ENCODE measurements around the gene ZNF837.

ZNF837 gene

GRCh38 chr19:58334691-58335249, 46.1 kb downstream of the ZNF837 start:
- DNase-seq (ENCODE audit: extremely low read depth, insufficient read length) = no peak
- Histone ChIP-seq H3K27me3 (replicated peaks; ENCODE audit: control insufficient read depth, insufficient read depth, low read length) (no peaks in the 10 kb centered on the region), H3K36me3 (ENCODE audit: control insufficient read depth, insufficient read depth, low read length) (peaks cover 23% of the 10 kb centered on the region), H3K4me3 (replicated peaks; ENCODE audit: low read depth, low read length) (no peak overlapping the region)
- TF ChIP-seq, protein P1, sequence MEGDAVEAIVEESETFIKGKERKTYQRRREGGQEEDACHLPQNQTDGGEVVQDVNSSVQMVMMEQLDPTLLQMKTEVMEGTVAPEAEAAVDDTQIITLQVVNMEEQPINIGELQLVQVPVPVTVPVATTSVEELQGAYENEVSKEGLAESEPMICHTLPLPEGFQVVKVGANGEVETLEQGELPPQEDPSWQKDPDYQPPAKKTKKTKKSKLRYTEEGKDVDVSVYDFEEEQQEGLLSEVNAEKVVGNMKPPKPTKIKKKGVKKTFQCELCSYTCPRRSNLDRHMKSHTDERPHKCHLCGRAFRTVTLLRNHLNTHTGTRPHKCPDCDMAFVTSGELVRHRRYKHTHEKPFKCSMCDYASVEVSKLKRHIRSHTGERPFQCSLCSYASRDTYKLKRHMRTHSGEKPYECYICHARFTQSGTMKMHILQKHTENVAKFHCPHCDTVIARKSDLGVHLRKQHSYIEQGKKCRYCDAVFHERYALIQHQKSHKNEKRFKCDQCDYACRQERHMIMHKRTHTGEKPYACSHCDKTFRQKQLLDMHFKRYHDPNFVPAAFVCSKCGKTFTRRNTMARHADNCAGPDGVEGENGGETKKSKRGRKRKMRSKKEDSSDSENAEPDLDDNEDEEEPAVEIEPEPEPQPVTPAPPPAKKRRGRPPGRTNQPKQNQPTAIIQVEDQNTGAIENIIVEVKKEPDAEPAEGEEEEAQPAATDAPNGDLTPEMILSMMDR (IDR thresholded peaks at IDR 0.05; ENCODE audit: insufficient read depth, low read length, poor library complexity, severe bottlenecking) = no peak

DNA sequence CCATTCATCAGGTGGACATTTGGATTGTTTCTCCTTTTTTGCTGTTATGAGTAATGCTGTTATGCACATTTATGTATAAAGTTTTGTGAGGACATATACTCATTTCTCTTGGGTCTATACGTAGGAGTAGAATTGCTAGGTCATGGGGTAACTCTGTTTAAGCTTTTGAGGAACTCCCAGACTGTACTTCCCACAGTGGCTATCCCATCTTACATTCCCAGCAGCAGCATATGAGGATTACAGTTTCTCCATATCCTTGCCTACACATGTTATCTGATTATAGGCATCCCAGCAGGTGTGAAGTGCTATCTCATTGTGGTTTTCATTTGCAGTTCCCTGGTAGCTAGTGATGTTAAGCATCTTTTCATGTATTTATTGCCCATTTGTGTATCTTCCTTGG, 48.1 kb downstream of the ZNF837 start:
- TF ChIP-seq, protein P1 (IDR thresholded peaks at IDR 0.05; ENCODE audit: insufficient read depth, low read length, poor library complexity, severe bottlenecking) = no peak
- no peaks in the 10 kb centered on the region for H3K27me3 ChIP-seq (replicated peaks; ENCODE audit: control insufficient read depth, insufficient read depth, low read length)
- H3K36me3 ChIP-seq (ENCODE audit: control insufficient read depth, insufficient read depth, low read length) = peaks cover 9% of the 10 kb centered on the region
- H3K4me3 ChIP-seq (replicated peaks; ENCODE audit: low read depth, low read length) = no peak overlapping the region
- no peak for DNase-seq (ENCODE audit: extremely low read depth, insufficient read length)

GRCh38 chr19:58330458-58330857, 50.4 kb downstream of the ZNF837 start:
- no peak overlapping the region for H3K4me3 ChIP-seq (replicated peaks; ENCODE audit: low read depth, low read length)
- TF ChIP-seq, protein P1 (IDR thresholded peaks at IDR 0.05; ENCODE audit: insufficient read depth, low read length, poor library complexity, severe bottlenecking) = no peak
- no peaks in the 10 kb centered on the region for H3K27me3 ChIP-seq (replicated peaks; ENCODE audit: control insufficient read depth, insufficient read depth, low read length)
- no peak for DNase-seq (ENCODE audit: extremely low read depth, insufficient read length)
- H3K36me3 ChIP-seq (ENCODE audit: control insufficient read depth, insufficient read depth, low read length) = peaks cover 2% of the 10 kb centered on the region

GRCh38 chr19:58328999-58329398, 51.8 kb downstream of the ZNF837 start:
- no peak overlapping the region for H3K4me3 ChIP-seq (replicated peaks; ENCODE audit: low read depth, low read length)
- no peak for DNase-seq (ENCODE audit: extremely low read depth, insufficient read length)
- TF ChIP-seq, protein P1 (IDR thresholded peaks at IDR 0.05; ENCODE audit: insufficient read depth, low read length, poor library complexity, severe bottlenecking) = peak; percentile 54
- no peaks in the 10 kb centered on the region for H3K36me3 ChIP-seq (ENCODE audit: control insufficient read depth, insufficient read depth, low read length)
- H3K27me3 ChIP-seq (replicated peaks; ENCODE audit: control insufficient read depth, insufficient read depth, low read length) = no peaks in the 10 kb centered on the region

GRCh38 chr19:58326914-58327726, 53.7 kb downstream of the ZNF837 start, which contains the start of gene ZSCAN22:
Gene ZSCAN22, plus strand, starts transcription at chr19:58326994. Its CDS starts 7,809 bp downstream, at chr19:58334803.
- peak within 1 kb of the TSS; percentile 99 for H3K4me3 ChIP-seq (replicated peaks; ENCODE audit: low read depth, low read length)
- DNase-seq (ENCODE audit: extremely low read depth, insufficient read length) = peak; percentile 93
- TF ChIP-seq, protein P1 (IDR thresholded peaks at IDR 0.05; ENCODE audit: insufficient read depth, low read length, poor library complexity, severe bottlenecking) = no peak
- H3K36me3 ChIP-seq (ENCODE audit: control insufficient read depth, insufficient read depth, low read length) = no peaks in the 10 kb centered on the region; the same call in 1 of the 2 replicates
- no peaks in the 10 kb centered on the region for H3K27me3 ChIP-seq (replicated peaks; ENCODE audit: control insufficient read depth, insufficient read depth, low read length)

Data from GM06990 (cell line).